22Rv1 (cell line): ENCODE data around the gene TSPAN5.
"Not testable (repeated sequence)": the region's sequence is repeated elsewhere in the genome, so short reads cannot be mapped to it uniquely, and the experiment has no call there.

ENCODE experiments used
- H3K27ac ChIP-seq: fragments of 450-650 bp; 2 replicates; pipeline ENCODE4 v1.5.1; 2017
- CTCF ChIP-seq: fragments of 450-650 bp; IDR thresholded peaks from 2 replicates; pipeline ENCODE4 v1.5.1; 2017; ENCODE audit warnings: mild to moderate bottlenecking
- ZFX ChIP-seq: fragments of 450-650 bp; IDR thresholded peaks from 2 replicates; pipeline ENCODE4 v1.6.1; 2017; ENCODE audit warnings: antibody characterized with exemption, borderline replicate concordance

TSPAN5 gene

GRCh38 chr4:98658287-98659105 is at the start of gene TSPAN5:
TSPAN5 (minus strand) TSS chr4:98658611.
- H3K27ac ChIP-seq = peak within 1 kb of the TSS; percentile 13; the same call in 1 of the 2 replicates

GRCh38 chr4:98706935-98707334 is 48.5 kb upstream of the TSPAN5 start:
- TF ChIP-seq CTCF = no peak
- TF ChIP-seq ZFX = no peak
- H3K27ac ChIP-seq = no peak overlapping the region

More at GRCh38 chr4:98658287-98659105, at the start of gene TSPAN5:
- TF ChIP-seq ZFX = no peak
- no peak for TF ChIP-seq CTCF

- H3K27ac ChIP-seq = no peak overlapping the region
- TF ChIP-seq ZFX (no peak), CTCF (no peak)
Measured at GRCh38 chr4:98706200-98706813, 47.9 kb upstream of the TSPAN5 start.

GRCh38 chr4:98705586-98705985 is 47.2 kb upstream of the TSPAN5 start:
- not testable (repeated sequence) for H3K27ac ChIP-seq

- no peak overlapping the region for H3K27ac ChIP-seq
- no peak for TF ChIP-seq ZFX
- TF ChIP-seq CTCF = no peak
Measured at GRCh38 chr4:98700656-98701055, 42.2 kb upstream of the TSPAN5 start.

- no peak for TF ChIP-seq ZFX
- TF ChIP-seq CTCF = no peak
- no peak overlapping the region for H3K27ac ChIP-seq
Measured at GRCh38 chr4:98694076-98694475, 35.7 kb upstream of the TSPAN5 start.

GRCh38 chr4:98692411-98692810 is 34.0 kb upstream of the TSPAN5 start:
- H3K27ac ChIP-seq = no peak overlapping the region
- TF ChIP-seq CTCF (no peak), ZFX (no peak)
